Osteoblast (primary cell): Measurements from ENCODE around the gene SELENOS. TPM values are rescaled to one million over a fixed set of nuclear protein-coding genes. Genes with fewer than 3 reads are reported as not detected.
A peak's percentile ranks its signal among the peaks of the same experiment; 100 is the strongest.

ENCODE experiments used
- DNase-seq: peaks from one replicate; pipeline ENCODE4 v3.0.0; 2011; ENCODE audit warnings: low spot score, mixed read lengths; ENCODE audit not compliant: insufficient read length; ENCODE audit errors: missing footprints
- H2AFZ ChIP-seq: 2 replicates; pipeline ENCODE4 v1.6.0; 2011; ENCODE audit warnings: mild to moderate bottlenecking, low read length
- H3K27ac ChIP-seq: 2 replicates; pipeline ENCODE4 v1.5.1; 2011; ENCODE audit warnings: mild to moderate bottlenecking, low read depth, low read length, moderate library complexity
- H3K27me3 ChIP-seq: 2 replicates; pipeline ENCODE4 v1.6.0; 2012; ENCODE audit warnings: mild to moderate bottlenecking, control low read depth, inconsistent platforms, low read length, moderate library complexity; ENCODE audit not compliant: insufficient read depth
- H3K36me3 ChIP-seq: 2 replicates; pipeline ENCODE4 v1.5.1; 2011; ENCODE audit warnings: mild to moderate bottlenecking, low read length, control low read depth, moderate library complexity; ENCODE audit not compliant: insufficient read depth
- H3K4me1 ChIP-seq: 2 replicates; pipeline ENCODE4 v1.5.1; 2011; ENCODE audit warnings: mild to moderate bottlenecking, low read length, control low read depth, moderate library complexity; ENCODE audit not compliant: insufficient read depth
- H3K4me2 ChIP-seq: 2 replicates; pipeline ENCODE4 v1.6.0; 2011; ENCODE audit warnings: mild to moderate bottlenecking, low read length; ENCODE audit not compliant: insufficient read depth
- H3K4me3 ChIP-seq: fragments of 200-600 bp; sonication (generic); 3 replicates; pipeline ENCODE4 v1.5.1; 2012; ENCODE audit warnings: mild to moderate bottlenecking, low read length, inconsistent platforms; ENCODE audit not compliant: insufficient read depth
- H3K79me2 ChIP-seq: 2 replicates; pipeline ENCODE4 v1.6.0; 2012; ENCODE audit warnings: mild to moderate bottlenecking, low read length, control low read depth, inconsistent platforms; ENCODE audit not compliant: insufficient read depth
- H3K9me3 ChIP-seq: 2 replicates; pipeline ENCODE4 v1.5.1; 2011; ENCODE audit warnings: low read depth, low read length, control low read depth
- H4K20me1 ChIP-seq: 2 replicates; pipeline ENCODE4 v1.6.0; 2012; ENCODE audit warnings: mild to moderate bottlenecking, low read length, control low read depth; ENCODE audit not compliant: insufficient read depth
- CTCF ChIP-seq: IDR thresholded peaks from 2 replicates; pipeline ENCODE4 v1.5.1; 2011; ENCODE audit warnings: mild to moderate bottlenecking, low read depth, low read length, moderate library complexity; ENCODE audit errors: extremely low read depth
- total RNA-seq: library from RNA; depleted of rRNA; stranded (reverse); fragments of >200 nt; gene quantifications from 2 replicates; pipeline ENCODE4 v1.2.3, GENCODE V29; 2012

Gene SELENOS
- total RNA-seq, 1 donor = 79.6 TPM

- no peaks in the 10 kb centered on the region for H3K27me3 ChIP-seq
- TF ChIP-seq CTCF = no peak
- DNase-seq = no peak
- H3K27ac ChIP-seq = peak overlapping the region; percentile 32
- H3K36me3 ChIP-seq = peaks cover 14% of the 10 kb centered on the region
- peaks cover 60% of the 10 kb centered on the region for H4K20me1 ChIP-seq
- peak overlapping the region; percentile 2 for H3K4me2 ChIP-seq
- no peak overlapping the region for H3K4me3 ChIP-seq
- peaks cover 35% of the 10 kb centered on the region for H3K4me1 ChIP-seq
- peaks cover 95% of the 10 kb centered on the region for H3K79me2 ChIP-seq
- no peak overlapping the region for H2AFZ ChIP-seq
- no peaks in the 10 kb centered on the region for H3K9me3 ChIP-seq
Measured at GRCh38 chr15:101240358-101240757, 36.9 kb downstream of the SELENOS start.

DNA sequence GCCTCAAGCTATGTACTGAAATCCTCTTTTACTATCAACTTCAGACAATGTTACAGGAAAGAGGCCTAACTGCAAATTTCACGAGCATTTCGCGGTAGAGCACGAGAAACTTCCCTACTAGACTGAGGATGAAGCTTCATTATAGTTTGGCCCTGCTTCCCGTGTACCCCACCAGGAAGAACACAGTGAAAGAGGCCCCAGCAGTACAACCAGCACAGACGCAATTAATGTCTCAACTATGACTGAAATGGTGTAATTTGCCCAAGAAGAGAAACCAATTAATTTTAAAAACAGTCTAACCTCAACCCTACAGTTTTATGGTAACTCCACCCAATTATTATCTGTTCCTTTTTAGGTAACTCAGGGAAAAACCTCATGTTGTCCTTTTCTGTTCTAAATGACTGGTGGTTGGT, 37.6 kb downstream of the SELENOS start:
- H3K27me3 ChIP-seq = no peaks in the 10 kb centered on the region
- DNase-seq = no peak
- H3K79me2 ChIP-seq = peaks cover 95% of the 10 kb centered on the region
- no peak overlapping the region for H3K4me3 ChIP-seq
- H3K4me1 ChIP-seq = peaks cover 33% of the 10 kb centered on the region
- H3K36me3 ChIP-seq = peaks cover 20% of the 10 kb centered on the region
- H2AFZ ChIP-seq = no peak overlapping the region
- no peak for TF ChIP-seq CTCF
- H4K20me1 ChIP-seq = peaks cover 59% of the 10 kb centered on the region
- peak overlapping the region; percentile 32 for H3K27ac ChIP-seq
- H3K4me2 ChIP-seq = peak overlapping the region; percentile 2
- no peaks in the 10 kb centered on the region for H3K9me3 ChIP-seq

- peaks cover 95% of the 10 kb centered on the region for H3K79me2 ChIP-seq
- no peak for DNase-seq
Measured at GRCh38 chr15:101237251-101237650, 40.0 kb downstream of the SELENOS start.

More at GRCh38 chr15:101237251-101237650, 40.0 kb downstream of the SELENOS start:
- peaks cover 32% of the 10 kb centered on the region for H3K36me3 ChIP-seq
- no peak overlapping the region for H2AFZ ChIP-seq
- H3K27me3 ChIP-seq = no peaks in the 10 kb centered on the region
- H3K4me2 ChIP-seq = no peak overlapping the region
- no peak overlapping the region for H3K27ac ChIP-seq
- peaks cover 53% of the 10 kb centered on the region for H4K20me1 ChIP-seq
- TF ChIP-seq CTCF = no peak
- no peaks in the 10 kb centered on the region for H3K9me3 ChIP-seq
- H3K4me3 ChIP-seq = no peak overlapping the region
- peaks cover 15% of the 10 kb centered on the region for H3K4me1 ChIP-seq
